Epithelial cell of esophagus (primary cell): ENCODE measurements around the gene ZEB1.
"Not testable (repeated sequence)": the region's sequence is repeated elsewhere in the genome, so short reads cannot be mapped to it uniquely, and the experiment has no call there.

Experiments used
- DNase-seq: peaks from one replicate; pipeline ENCODE4 v3.0.0; 2010; ENCODE audit warnings: low read depth
- H3K4me3 ChIP-seq: 2 replicates; pipeline ENCODE4 v1.5.1; 2011; ENCODE audit warnings: mild to moderate bottlenecking, low read length, control low read depth
- CTCF ChIP-seq: IDR thresholded peaks from 2 replicates; pipeline ENCODE4 v1.5.1; 2011; ENCODE audit warnings: low read depth, mild to moderate bottlenecking, low read length, control low read depth, inconsistent platforms; ENCODE audit not compliant: insufficient read depth; ENCODE audit errors: missing control alignments

Gene ZEB1

GRCh38 chr10:31397852-31398251, 78.8 kb downstream of the ZEB1 start:
- no peak overlapping the region for H3K4me3 ChIP-seq
- TF ChIP-seq CTCF: no peak
- no peak for DNase-seq

GRCh38 chr10:31399171-31399570, 80.2 kb downstream of the ZEB1 start:
- no peak for DNase-seq
- TF ChIP-seq CTCF: no peak

GRCh38 chr10:31399631-31400030, 80.6 kb downstream of the ZEB1 start:
- TF ChIP-seq CTCF: no peak
- H3K4me3 ChIP-seq: no peak overlapping the region
- DNase-seq: peak; percentile 52

More at GRCh38 chr10:31399171-31399570, 80.2 kb downstream of the ZEB1 start:
- no peak overlapping the region for H3K4me3 ChIP-seq

- H3K4me3 ChIP-seq: no peak overlapping the region
- no peak for TF ChIP-seq CTCF
- peak; percentile 8 for DNase-seq
Measured at GRCh38 chr10:31401287-31401686, 82.3 kb downstream of the ZEB1 start.

GRCh38 chr10:31404640-31405039, 85.6 kb downstream of the ZEB1 start:
- no peak overlapping the region for H3K4me3 ChIP-seq
- TF ChIP-seq CTCF: no peak
- DNase-seq: no peak

- not testable (repeated sequence) for H3K4me3 ChIP-seq, DNase-seq
Measured at GRCh38 chr10:31405829-31406228, 86.8 kb downstream of the ZEB1 start.

GRCh38 chr10:31412397-31412796, 93.4 kb downstream of the ZEB1 start:
- H3K4me3 ChIP-seq, DNase-seq: not testable (repeated sequence)

GRCh38 chr10:31413325-31413724, 94.3 kb downstream of the ZEB1 start:
- H3K4me3 ChIP-seq: no peak overlapping the region
- no peak for TF ChIP-seq CTCF
- DNase-seq: no peak
